Heart right ventricle (tissue), 16 donors: ENCODE data around the gene PRKAR2A. TPM values are rescaled to one million over a fixed set of nuclear protein-coding genes. Genes with fewer than 3 reads are reported as not detected.
"Not testable (repeated sequence)": the region's sequence is repeated elsewhere in the genome, so short reads cannot be mapped to it uniquely, and the experiment has no call there.

Experiments used
- ATAC-seq, 8 donors: fragments of 200-7000 bp; cut with Tn5 transposase; one replicate each; pipeline ENCODE4 v1.9.1; 2020; ENCODE audit warnings: mild to moderate bottlenecking in 8 of 8, moderate library complexity in 8 of 8, moderate number of reproducible peaks in 1 of 8
- DNase-seq, 2 donors: peaks; one replicate each; pipeline ENCODE4 v3.0.0-alpha.2; 2020
- H3K27ac ChIP-seq, 10 donors: fragments of 200-600 bp; sonication (generic) in 2 of 10; one replicate each; pipeline versions ENCODE4 v1.5.0 to v1.8.0; 2020 to 2022; ENCODE audit warnings: mild to moderate bottlenecking in 3 of 10
- H3K27me3 ChIP-seq, 7 donors: fragments of 200-600 bp; one replicate each; pipeline ENCODE4 v1.8.0; 2021 to 2022; ENCODE audit warnings: mild to moderate bottlenecking in 2 of 7
- H3K36me3 ChIP-seq, 9 donors: fragments of 200-600 bp; sonication (generic) in 1 of 9; one replicate each; pipeline versions ENCODE4 v1.5.0 to v1.8.0; 2020 to 2022; ENCODE audit warnings: mild to moderate bottlenecking in 2 of 9
- H3K4me1 ChIP-seq, 9 donors: fragments of 200-600 bp; sonication (generic) in 1 of 9; one replicate each; pipeline versions ENCODE4 v1.5.0 to v1.8.0; 2020 to 2022; ENCODE audit warnings: mild to moderate bottlenecking in 4 of 9
- H3K4me3 ChIP-seq, 10 donors: fragments of 200-600 bp; sonication (generic) in 2 of 10; one replicate each; pipeline versions ENCODE4 v1.5.0 to v1.8.0; 2020 to 2022; ENCODE audit warnings: mild to moderate bottlenecking in 7 of 10, moderate library complexity in 2 of 10
- H3K9me3 ChIP-seq, 11 donors: fragments of 200-600 bp in 10 of 11; sonication (generic) in 2 of 11; one replicate each; pipeline versions ENCODE4 v1.5.0 to v1.8.0; 2013 to 2022; ENCODE audit warnings: mild to moderate bottlenecking in 2 of 11, control low read depth in 1 of 11, moderate library complexity in 1 of 11
- CTCF ChIP-seq, 9 donors: fragments of 200-600 bp; sonication (generic) in 2 of 9; IDR thresholded peaks; one replicate each; pipeline versions ENCODE4 v1.5.0 to v1.8.0; 2021 to 2022; ENCODE audit warnings: antibody characterized with exemption in 9 of 9, mild to moderate bottlenecking in 5 of 9, moderate library complexity in 1 of 9
- WGBS, 2 donors: extraction: QIAGEN DNeasy Blood & Tissue Kit; methylation state at CpG; one replicate each; pipeline ENCODE4 v1.1.7; 2013; ENCODE audit warnings: inconsistent platforms in 1 of 2; 5-methylcytosine and 5-hydroxymethylcytosine counted together
- intact Hi-C, 10 donors: fragments of 100-400 bp; cut with DNase I; formaldehyde crosslinking; loops; one replicate each; pipeline versions ENCODE4 v1.11.1 to v1.14.2; 2022
- polyA plus RNA-seq, 2 donors: library from polyadenylated mRNA; stranded (reverse); fragments of 200-250 nt; gene quantifications; one replicate each; pipeline ENCODE4 v1.2.3, GENCODE V29; 2013
- total RNA-seq, 10 donors: library from RNA; stranded (reverse); fragmentation: NEBNext Ultra II Directional in 3 of 10; extraction: Animal tissue kit (Norgen Biotek cat#: 25700) in 3 of 10; gene quantifications; one replicate each; pipeline versions ENCODE4 v1.2.1 to v1.2.4, GENCODE V29; 2021 to 2023
- donor health status: Arrhythmogenic right ventricular cardiomyopathy.
- donor health status: ischemic (EF 13 %, LVEDD 7.1; RV severe dilation, severe dysfunction).
- donor health status: healthy with polysubstance abuse.
- donor health status: DM: no; HTN: yes; CAD: no.
- donor health status: DM: no; HTN: no; CAD: no.
- donor health status: ischemic (EF 25% LVEDD 6.9; RV normal size, moderate dysfunction).
- donor health status: ischemic (EF 25% LVEDD 5.7; RV mildly dilated, moderate dysfunction).
- donor health status: healthy.
- donor health status: DM: yes; HTN: yes; CAD: no.
- donor health status: Ischemic cardiomyopathy.
- donor health status: ischemic (EF 35%, LVEDD 5.7; RV mildly dilated, moderate dysfunction).
- donor health status: nonischemic (EF 11% LVEDD 7.7; RV severe dilation, severe dysfunction).
- donor health status: DM: yes; HTN: yes; CAD: no.
- donor health status: PGD.
- donor health status: ischemic (EF 29% LVEDD 5.4; RV normal size, mild dysfunction).
- donor health status: nonischemic (EF 23%, LVEDD 6.1; RV moderate dilation, normal function).

Gene PRKAR2A
- total and polyA plus RNA-seq, 12 donors, result 11.3 to 55.7 (median 44.4) TPM

- H3K9me3 ChIP-seq, result no peaks in the 10 kb centered on the region
- intact Hi-C loops, result no loop called here
- no peak overlapping the region for H3K4me3 ChIP-seq
- DNase-seq (no peak), ATAC-seq (no peak)
- no peaks in the 10 kb centered on the region for H3K27me3 ChIP-seq
- H3K27ac ChIP-seq, result no peak overlapping the region
- 79 to 84% methylated on average over 1 of the region's 1 CpG for WGBS, 2 donors
- H3K36me3 ChIP-seq, result peaks cover 0 to 85% (median 4%) of the 10 kb centered on the region in 9 donors
- H3K4me1 ChIP-seq, result peaks cover 0 to 1% (median 0%) of the 10 kb centered on the region in 9 donors
- no peak for TF ChIP-seq CTCF (IDR thresholded peaks at IDR 0.05)
These were observed 59.0 kb downstream of the PRKAR2A start for GRCh38 chr3:48788544-48789162.

- 91 to 93% methylated on average over 4 of the region's 4 CpGs for WGBS, 2 donors
- no peak for DNase-seq
- Histone ChIP-seq H3K36me3 (peaks cover 0 to 98% (median 17%) of the 10 kb centered on the region in 9 donors), H3K4me3 (no peak overlapping the region), H3K4me1 (no peaks in the 10 kb centered on the region), H3K27me3 (no peaks in the 10 kb centered on the region), H3K27ac (no peak overlapping the region), H3K9me3 (no peaks in the 10 kb centered on the region)
- no peak for ATAC-seq
- no peak for TF ChIP-seq CTCF (IDR thresholded peaks at IDR 0.05)
- intact Hi-C loops, result no loop called here
These were observed 63.1 kb downstream of the PRKAR2A start for GRCh38 chr3:48784426-48785120.

GRCh38 chr3:48783304-48783703 lies 64.4 kb downstream of the PRKAR2A start:
- no peak for TF ChIP-seq CTCF (IDR thresholded peaks at IDR 0.05)
- 83 to 89% methylated on average over 6 of the region's 6 CpGs for WGBS, 2 donors
- intact Hi-C loops, result no loop called here
- Histone ChIP-seq H3K9me3 (no peaks in the 10 kb centered on the region), H3K27me3 (no peaks in the 10 kb centered on the region), H3K4me1 (no peaks in the 10 kb centered on the region), H3K4me3 (no peak overlapping the region), H3K36me3 (peaks cover 0 to 98% (median 17%) of the 10 kb centered on the region in 9 donors), H3K27ac (no peak overlapping the region)
- no peak for ATAC-seq
- DNase-seq, result no peak

GRCh38 chr3:48782046-48782445 lies 65.6 kb downstream of the PRKAR2A start:
- no peak for TF ChIP-seq CTCF (IDR thresholded peaks at IDR 0.05)
- ATAC-seq (no peak), DNase-seq (no peak)
- Histone ChIP-seq H3K4me1 (no peaks in the 10 kb centered on the region), H3K27me3 (no peaks in the 10 kb centered on the region), H3K9me3 (no peaks in the 10 kb centered on the region), H3K36me3 (peaks cover 0 to 94% (median 14%) of the 10 kb centered on the region in 9 donors), H3K27ac (no peak overlapping the region), H3K4me3 (no peak overlapping the region)
- intact Hi-C loops, result no loop called here

GRCh38 chr3:48778565-48778964 lies 69.1 kb downstream of the PRKAR2A start:
- not testable (repeated sequence) for ATAC-seq, H3K27ac ChIP-seq

More at GRCh38 chr3:48778565-48778964, 69.1 kb downstream of the PRKAR2A start:
- H3K4me1 ChIP-seq, H3K27me3 ChIP-seq, DNase-seq, H3K9me3 ChIP-seq, H3K4me3 ChIP-seq, intact Hi-C loops: not testable (repeated sequence)
- 97% methylated on average over 8 of the region's 8 CpGs for WGBS, 2 donors
- H3K36me3 ChIP-seq, result peaks cover 0 to 97% (median 12%) of the 10 kb centered on the region in 9 donors
